ENCODE data around the gene LYZL4. TPM values are rescaled to one million over a fixed set of nuclear protein-coding genes. Genes with fewer than 3 reads are reported as not detected.

LYZL4 gene
- total RNA-seq, 1 donor from 2014 or later = not detected

DNA sequence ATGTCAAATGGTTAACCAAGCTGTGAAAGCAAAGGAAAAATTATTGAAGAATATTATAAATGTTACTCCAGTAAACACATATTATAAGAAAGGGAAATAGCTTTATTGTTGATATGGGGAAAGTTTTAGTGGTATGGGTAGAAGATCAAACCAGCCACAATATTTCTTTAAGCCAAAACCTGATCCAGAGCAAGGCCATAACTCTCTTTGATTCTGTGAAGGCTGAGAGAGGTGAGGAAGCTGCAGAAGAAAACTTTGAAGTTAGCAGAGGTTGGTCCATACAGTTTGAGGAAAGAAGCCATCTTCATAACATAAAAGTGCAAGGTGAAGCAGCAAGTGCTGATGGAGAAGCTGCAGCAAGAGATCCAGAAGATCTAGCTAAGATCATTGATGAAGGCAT is 54.8 kb downstream of the LYZL4 start:
- Histone ChIP-seq H3K27me3 (no peaks in the 10 kb centered on the region), H3K4me3 (no peak overlapping the region), H3K9me3 (no peaks in the 10 kb centered on the region), H3K36me3 (no peaks in the 10 kb centered on the region), H3K27ac (no peak overlapping the region), H3K4me1 (no peaks in the 10 kb centered on the region)
- no peak for TF ChIP-seq CTCF (IDR thresholded peaks at IDR 0.05)
- DNase-seq (ENCODE audit: low spot score in 2 of 2) = no peak
- intact Hi-C loops (cut with DNase I) = no loop called here

DNA sequence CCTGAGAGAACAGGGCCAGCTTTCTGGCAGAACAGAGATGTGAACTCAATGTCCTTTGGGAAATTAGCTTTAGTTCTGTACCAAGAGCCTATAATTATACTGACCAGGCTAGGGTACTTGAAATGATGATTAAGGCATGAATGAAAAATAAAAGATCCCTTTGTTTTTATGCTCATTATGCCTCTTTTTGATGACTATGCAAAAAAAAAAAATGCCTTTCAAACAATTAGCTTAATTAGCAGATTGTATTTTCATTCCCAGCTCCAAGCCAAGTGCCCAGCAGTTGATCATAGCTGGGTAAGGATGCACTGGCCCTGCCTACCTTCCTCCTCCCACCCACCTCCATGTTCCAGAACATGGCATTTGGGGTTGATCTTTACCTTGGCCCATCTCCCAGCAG is 56.8 kb downstream of the LYZL4 start:
- Histone ChIP-seq H3K27me3 (no peaks in the 10 kb centered on the region), H3K9me3 (no peaks in the 10 kb centered on the region), H3K4me1 (no peaks in the 10 kb centered on the region), H3K27ac (no peak overlapping the region), H3K4me3 (no peak overlapping the region), H3K36me3 (no peaks in the 10 kb centered on the region)
- TF ChIP-seq CTCF (IDR thresholded peaks at IDR 0.05) = no peak
- DNase-seq (ENCODE audit: low spot score in 2 of 2) = no peak
- intact Hi-C loops (cut with DNase I) = no loop called here

DNA sequence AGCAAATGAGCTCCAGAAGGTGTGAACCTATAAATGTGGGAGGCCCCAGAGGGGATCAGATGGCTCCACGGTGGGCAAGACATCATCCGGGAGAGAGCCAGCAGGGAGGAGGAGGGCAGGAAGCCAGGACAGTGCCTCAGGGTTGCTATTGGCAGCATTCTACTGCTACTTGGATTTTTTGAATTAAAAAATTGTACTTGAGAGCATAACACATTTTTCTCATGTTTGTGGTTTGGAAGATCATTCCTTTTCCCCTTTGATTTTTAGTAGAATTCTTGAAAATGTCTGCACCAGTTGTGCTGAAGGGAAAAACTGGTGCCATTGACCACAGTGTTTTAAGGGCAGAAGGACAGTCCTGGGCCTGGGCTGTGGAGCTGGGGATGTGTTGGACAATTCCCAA is 59.2 kb downstream of the LYZL4 start:
- no peak for TF ChIP-seq CTCF (IDR thresholded peaks at IDR 0.05)
- Histone ChIP-seq H3K27ac (no peak overlapping the region), H3K36me3 (no peaks in the 10 kb centered on the region), H3K4me1 (no peaks in the 10 kb centered on the region), H3K27me3 (no peaks in the 10 kb centered on the region), H3K4me3 (no peak overlapping the region), H3K9me3 (no peaks in the 10 kb centered on the region)
- intact Hi-C loops (cut with DNase I) = no loop called here
- no peak for DNase-seq (ENCODE audit: low spot score in 2 of 2)

DNA sequence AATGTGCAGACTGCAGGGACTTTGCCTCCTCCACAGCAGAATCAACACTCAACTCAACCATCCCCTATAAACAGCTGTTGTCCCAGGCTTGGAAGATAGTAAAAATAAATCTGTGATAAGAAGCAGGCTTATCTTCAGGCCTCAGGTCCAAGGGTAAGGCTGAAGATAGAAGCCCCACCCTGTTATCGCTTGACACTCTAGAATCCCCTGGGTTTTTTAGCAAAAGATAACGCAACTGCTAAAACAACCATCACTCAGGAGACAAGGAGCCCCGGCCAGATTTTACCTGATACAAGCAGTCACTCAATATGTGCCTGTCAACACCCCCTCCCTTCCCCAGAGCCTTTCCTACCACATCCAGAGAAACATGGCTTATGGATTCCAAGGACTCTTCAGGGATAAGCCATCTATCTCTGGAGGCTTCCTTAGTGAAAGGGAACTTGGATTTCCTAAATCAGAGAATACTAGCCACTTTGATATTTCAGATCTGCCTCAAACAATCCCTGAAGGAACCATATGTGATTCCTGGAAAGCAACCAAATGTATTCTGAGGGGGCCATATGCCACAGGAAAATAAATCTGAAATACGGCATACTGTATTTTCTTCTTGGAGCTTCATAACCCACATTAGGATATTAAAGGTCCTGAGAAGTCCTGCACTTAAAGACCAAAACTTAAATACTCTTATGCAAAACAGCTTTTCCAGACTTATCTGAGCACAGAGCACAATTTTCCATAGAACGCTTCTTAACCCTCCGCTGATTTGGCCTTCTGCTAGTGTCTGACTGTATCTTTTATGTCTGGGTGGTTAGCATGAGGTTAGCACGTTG is 60.4 kb downstream of the LYZL4 start:
- Histone ChIP-seq H3K4me3 (no peak overlapping the region), H3K4me1 (no peaks in the 10 kb centered on the region), H3K27me3 (no peaks in the 10 kb centered on the region), H3K27ac (no peak overlapping the region), H3K36me3 (no peaks in the 10 kb centered on the region), H3K9me3 (no peaks in the 10 kb centered on the region)
- no peak for DNase-seq (ENCODE audit: low spot score in 2 of 2)
- no peak for TF ChIP-seq CTCF (IDR thresholded peaks at IDR 0.05)
- intact Hi-C loops (cut with DNase I) = no loop called here

DNA sequence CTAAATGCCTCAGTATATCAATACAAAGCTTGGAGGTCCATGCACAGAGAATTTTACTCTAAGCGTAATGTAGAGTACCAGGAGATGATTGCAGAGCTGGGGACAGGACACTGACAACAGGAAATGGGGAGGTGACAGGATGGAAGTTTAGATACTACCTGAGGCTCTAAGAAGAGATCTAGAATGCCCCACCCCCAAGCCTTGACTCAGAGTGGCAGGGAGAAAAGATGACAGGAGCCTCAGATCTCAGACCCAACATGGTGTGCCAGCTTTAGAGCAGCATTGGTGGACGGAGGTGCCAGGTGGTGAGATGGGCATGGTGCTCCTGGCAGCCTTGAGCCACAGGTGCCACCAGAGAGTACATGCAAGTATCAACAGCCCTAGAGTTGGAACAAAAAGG is 62.5 kb downstream of the LYZL4 start:
- intact Hi-C loops (cut with DNase I) = no loop called here
- Histone ChIP-seq H3K36me3 (no peaks in the 10 kb centered on the region), H3K27me3 (no peaks in the 10 kb centered on the region), H3K9me3 (no peaks in the 10 kb centered on the region), H3K27ac (no peak overlapping the region), H3K4me3 (no peak overlapping the region), H3K4me1 (no peaks in the 10 kb centered on the region)
- no peak for TF ChIP-seq CTCF (IDR thresholded peaks at IDR 0.05)
- DNase-seq (ENCODE audit: low spot score in 2 of 2) = no peak

Other genes starting within 250 kb of the LYZL4 start
- not detected for gene CCK, start 144.4 kb downstream of the LYZL4 start, total RNA-seq
- gene VIPR1, start 92.0 kb upstream of the LYZL4 start, total RNA-seq = 3.5 TPM
- 28.3 TPM for gene SEC22C, start 171.4 kb upstream of the LYZL4 start, total RNA-seq
- gene SS18L2, start 180.2 kb upstream of the LYZL4 start, total RNA-seq = 1.5 TPM
- gene NKTR, start 190.1 kb upstream of the LYZL4 start, total RNA-seq = 41.7 TPM
- 69.3 TPM for gene ZBTB47, start 243.1 kb upstream of the LYZL4 start, total RNA-seq